Epithelial cell of prostate (primary cell): ENCODE results near the gene TAMALIN.

Source experiments
- DNase-seq: peaks from one replicate; pipeline ENCODE4 v3.0.0-alpha.2; 2011; ENCODE audit warnings: low read depth, low spot score
- H3K27ac ChIP-seq: fragments of 450-650 bp; 2 replicates; pipeline ENCODE4 v1.5.1; 2017; ENCODE audit warnings: mild to moderate bottlenecking

TAMALIN gene

DNA sequence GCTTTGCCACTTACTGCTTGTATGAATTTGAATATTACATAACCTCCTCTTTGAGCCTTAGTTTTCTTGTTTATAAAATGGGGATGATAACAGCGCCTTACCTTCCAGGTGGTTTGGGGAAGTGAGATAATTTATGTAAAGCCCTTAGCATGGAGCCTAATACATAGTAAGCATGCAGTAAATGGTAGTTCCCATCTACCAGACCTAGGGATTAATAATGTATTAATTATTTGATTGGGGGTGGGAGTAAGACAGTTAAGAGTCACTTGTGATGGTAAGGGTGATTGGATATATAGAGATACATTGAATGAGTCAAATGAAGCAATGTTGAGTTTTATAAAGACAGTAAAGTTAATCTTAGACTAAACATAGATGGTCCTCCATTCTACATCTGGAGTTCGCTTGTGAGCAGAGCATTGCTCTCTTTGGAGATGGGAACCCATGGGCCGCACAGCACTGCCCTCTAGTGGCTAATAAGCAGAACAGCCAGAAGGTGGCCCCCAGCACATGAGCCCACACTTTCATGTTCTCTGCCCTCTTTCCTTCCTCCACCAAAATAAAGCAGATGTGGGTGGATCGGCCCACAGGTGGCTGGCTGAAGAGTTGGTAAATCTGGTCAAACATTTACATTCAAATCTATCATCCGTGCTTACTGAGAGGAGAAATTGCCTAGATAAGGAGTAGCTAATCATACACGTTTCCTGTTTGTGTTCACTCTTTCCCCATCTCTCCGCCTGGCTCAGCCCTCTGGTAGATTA, 26.5 kb upstream of the TAMALIN start:
- no peak for DNase-seq
- H3K27ac ChIP-seq: no peak overlapping the region

- DNase-seq: no peak
- no peak overlapping the region for H3K27ac ChIP-seq
Measured at GRCh38 chr12:51980809-51981127, 26.0 kb upstream of the TAMALIN start.

- no peak overlapping the region for H3K27ac ChIP-seq
- DNase-seq: no peak
Measured at GRCh38 chr12:51984657-51985056, 22.1 kb upstream of the TAMALIN start.

GRCh38 chr12:51985154-51985835, 21.5 kb upstream of the TAMALIN start:
- DNase-seq: no peak
- H3K27ac ChIP-seq: no peak overlapping the region

- H3K27ac ChIP-seq: no peak overlapping the region
- no peak for DNase-seq
Measured at GRCh38 chr12:51986834-51987233, 19.9 kb upstream of the TAMALIN start.

DNA sequence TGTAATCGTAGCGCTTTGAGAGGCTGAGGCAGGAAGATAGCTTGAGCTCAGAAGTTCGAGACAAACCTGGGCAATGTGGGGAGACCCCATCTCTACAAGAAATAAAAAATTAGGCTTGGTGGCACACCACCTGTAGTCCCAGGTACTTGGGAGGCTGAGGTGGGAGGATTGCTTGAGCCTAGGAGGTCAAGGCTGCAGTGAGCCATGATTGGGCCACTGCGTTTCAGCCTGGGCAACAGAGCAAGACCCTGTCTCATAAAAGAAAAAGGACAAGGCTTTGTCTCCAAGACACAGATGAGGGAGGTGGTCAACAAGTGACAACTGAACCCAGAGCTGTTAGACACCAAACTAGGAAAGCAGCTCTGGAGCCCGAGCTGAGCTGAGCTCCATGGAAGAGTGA, 14.5 kb upstream of the TAMALIN start:
- no peak for DNase-seq
- H3K27ac ChIP-seq: no peak overlapping the region

DNA sequence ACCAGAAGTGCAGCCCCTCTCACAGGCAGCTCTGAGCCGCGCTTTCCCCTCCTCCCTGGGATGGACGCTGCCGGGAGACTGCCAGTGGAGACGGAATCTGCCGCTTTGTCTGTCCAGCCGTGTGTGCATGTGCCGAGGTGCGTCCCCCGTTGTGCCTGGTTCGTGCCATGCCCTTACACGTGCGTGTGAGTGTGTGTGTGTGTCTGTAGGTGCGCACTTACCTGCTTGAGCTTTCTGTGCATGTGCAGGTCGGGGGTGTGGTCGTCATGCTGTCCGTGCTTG, 12.3 kb upstream of the TAMALIN start:
- DNase-seq: no peak
- no peak overlapping the region for H3K27ac ChIP-seq

GRCh38 chr12:51994959-51995358, 11.8 kb upstream of the TAMALIN start:
- no peak for DNase-seq
- H3K27ac ChIP-seq: no peak overlapping the region

- no peak for DNase-seq
- H3K27ac ChIP-seq: no peak overlapping the region
Measured at GRCh38 chr12:51997136-51997535, 9.6 kb upstream of the TAMALIN start.

DNA sequence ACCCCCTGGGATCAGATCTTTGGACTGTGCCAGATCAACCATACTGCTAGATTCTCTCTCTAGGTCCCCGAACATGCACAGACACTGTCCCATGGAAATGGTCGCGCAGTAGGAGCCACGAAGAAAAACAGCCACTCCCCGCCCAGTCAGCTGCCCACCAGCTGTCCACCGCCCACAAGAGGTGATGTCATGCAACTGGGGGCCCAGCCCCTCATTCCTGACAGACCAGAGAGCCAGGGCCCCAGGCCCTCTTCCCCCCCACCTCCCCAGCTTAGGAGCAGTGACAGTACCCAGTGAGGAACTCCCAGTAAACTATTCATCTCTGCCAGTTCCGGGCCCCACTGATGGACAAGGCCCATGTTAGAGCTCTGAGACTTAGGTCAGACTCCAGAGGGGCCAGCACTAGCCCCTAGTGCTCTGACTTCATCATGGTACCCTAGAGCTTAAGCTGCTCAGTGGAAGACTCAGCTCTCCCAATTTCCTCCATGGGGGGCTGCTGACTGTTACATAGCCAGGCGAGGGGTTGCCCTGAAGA, 3.7 kb upstream of the TAMALIN start:
- H3K27ac ChIP-seq: no peak overlapping the region
- no peak for DNase-seq

DNA sequence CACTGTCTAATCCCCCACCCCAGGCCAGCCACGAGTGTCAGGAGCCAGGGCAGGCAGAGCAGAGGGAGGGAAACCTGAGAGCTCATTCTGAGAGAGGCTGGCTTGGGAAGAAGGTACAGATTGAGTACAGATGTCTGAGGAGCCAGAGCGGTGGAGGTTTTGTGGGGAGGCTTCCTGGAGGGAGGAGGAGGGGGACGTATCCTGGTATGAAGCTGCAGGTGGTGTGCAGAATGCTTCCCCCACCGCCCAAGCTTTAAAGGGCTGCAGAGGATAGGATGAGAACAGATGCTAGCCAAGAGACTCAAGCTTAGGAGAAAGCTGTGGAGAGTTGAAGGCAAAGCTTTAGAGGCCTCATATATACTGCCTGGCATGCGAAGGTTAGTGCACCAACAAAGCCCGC, 3.2 kb upstream of the TAMALIN start:
- H3K27ac ChIP-seq: no peak overlapping the region
- DNase-seq: no peak

GRCh38 chr12:52004042-52004648, 2.6 kb upstream of the TAMALIN start:
- no peak for DNase-seq
- no peak overlapping the region for H3K27ac ChIP-seq

GRCh38 chr12:52005218-52005902, 1.4 kb upstream of the TAMALIN start:
- DNase-seq: no peak
- H3K27ac ChIP-seq: no peak overlapping the region

GRCh38 chr12:52005903-52006703, 643 bp upstream of the TAMALIN start:
- no peak for DNase-seq
- H3K27ac ChIP-seq: no peak overlapping the region

DNA sequence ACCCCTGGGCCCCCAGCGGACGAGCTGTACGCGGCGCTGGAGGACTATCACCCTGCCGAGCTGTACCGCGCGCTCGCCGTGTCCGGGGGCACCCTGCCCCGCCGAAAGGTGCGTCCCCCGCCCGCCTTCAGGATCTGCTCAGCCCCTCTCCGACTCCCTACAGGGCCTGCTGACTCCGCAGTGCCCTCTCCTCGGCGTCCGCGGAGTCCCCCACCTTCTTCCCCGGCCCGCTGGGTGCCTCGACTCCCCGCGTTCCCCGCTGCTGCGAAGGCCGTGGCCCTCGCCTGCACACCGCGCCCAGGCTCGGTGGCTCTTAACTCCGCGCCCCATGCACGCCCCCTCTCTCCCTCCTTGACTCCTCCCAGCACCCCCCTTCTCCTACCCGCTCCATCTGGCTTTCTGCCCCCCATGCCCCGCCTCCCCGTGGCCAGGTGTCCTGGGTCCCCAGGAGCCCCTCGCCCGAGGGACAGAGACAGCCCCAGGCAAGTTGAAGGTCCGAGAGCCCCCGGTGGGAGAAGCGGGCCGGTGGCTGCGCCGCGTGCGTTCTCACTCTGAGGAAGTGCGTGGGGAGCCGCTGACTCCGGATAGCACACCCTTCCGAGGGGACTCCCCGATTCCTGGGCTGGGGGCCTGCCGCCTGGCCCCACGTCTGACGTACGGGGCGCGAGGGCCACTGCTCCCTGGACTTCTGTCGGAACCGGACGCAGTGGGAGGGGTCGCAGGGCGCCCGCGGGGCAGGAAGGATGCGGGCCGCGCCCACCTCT, 594 bp downstream of the TAMALIN start:
- DNase-seq: no peak
- no peak overlapping the region for H3K27ac ChIP-seq

DNA sequence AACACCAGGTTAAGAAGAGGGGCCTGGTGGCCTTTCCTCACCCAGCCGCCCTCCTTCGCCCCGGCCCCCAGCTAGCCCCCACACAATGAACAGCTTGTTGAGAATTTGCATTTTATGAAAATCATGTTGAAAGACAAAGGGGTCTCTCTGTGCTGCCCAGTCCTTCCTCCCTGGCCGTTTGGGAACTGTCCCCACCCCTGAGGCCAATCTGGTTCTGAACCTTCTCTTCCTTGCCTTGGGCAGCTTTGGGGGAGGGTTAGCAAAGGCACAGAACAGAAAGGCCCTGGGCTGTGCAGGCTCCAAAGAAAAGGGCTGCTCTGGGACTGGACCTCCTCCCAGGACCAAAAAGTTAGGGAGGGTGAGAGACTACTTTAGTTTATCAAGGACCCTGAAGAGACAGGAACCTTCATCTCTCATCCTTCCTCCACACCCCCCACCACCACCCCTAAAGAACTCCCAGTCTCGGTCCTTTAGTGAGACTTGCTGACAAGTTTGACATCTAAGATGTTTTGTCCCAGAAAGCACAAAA, 1.3 kb downstream of the TAMALIN start:
- DNase-seq: no peak
- H3K27ac ChIP-seq: no peak overlapping the region

DNA sequence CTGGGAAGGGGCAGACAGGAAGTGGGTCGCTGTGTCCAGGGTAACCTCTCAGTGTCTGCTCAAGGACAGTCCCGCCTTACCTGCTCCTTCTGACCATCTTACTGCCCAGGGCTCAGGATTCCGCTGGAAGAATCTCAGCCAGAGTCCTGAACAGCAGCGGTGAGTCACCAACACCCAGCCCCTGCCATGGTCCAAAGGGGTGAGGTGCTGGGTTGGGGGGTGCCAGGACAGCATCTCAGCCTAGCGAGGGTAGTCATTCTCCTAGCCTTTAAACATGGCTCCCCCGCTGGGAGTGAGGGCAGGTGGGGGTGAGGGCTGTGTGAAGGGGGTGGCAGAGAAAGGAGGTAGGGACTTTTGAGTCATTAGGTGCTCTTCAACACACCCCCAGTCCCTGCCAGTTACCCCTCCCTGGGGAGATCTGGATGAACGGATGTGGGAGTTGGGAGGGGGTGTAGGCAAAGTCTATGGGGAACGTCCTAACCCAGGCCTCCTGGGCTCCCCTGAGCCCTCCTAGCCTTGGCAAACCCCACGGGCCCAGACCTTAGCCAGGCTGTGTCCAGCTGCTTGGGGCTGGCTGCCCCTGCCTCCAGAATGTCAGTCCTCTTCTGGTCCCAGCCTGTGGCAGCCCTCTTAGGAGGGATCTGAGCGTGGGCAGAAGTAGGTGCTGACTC, 2.5 kb downstream of the TAMALIN start:
- H3K27ac ChIP-seq: no peak overlapping the region
- DNase-seq: no peak

DNA sequence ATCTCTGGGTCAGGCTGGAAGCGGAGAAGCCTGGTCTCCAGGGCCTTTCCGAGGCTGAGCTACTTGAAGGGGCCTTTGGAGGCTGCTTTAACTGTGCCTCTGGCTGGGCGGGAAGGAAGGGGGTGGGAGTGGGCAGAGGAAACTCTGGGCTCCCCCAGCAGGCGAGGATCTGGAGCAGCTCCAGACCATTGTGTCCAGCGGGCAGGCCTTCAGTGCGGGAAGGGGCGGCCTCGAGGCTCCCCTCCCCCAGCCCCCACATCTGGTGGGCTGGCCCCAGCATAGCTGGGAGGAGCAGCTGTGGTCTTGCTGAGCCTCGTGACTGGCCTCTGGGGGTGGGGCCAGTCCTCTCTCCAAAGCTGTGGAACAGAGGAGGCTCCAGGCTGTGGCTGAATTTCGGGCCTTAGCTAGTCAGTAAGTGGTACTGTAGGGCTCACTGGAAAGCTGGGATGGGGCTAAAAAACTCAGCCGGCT, 3.4 kb downstream of the TAMALIN start:
- H3K27ac ChIP-seq: no peak overlapping the region
- DNase-seq: no peak
